Natural killer cell (primary cell): ENCODE results near the gene ZNF565. TPM values are rescaled to one million over a fixed set of nuclear protein-coding genes. Genes with fewer than 3 reads are reported as not detected.

Experiments
- ATAC-seq, 3 donors: fragments of 150-1000 bp in 2 of 3; fragments of 200-7000 bp in 1 of 3; cut with Tn5 transposase; 1 replicate in 1 of 3; 2 replicates in 2 of 3; pipeline ENCODE4 v1.10.0; 2021; ENCODE audit warnings: mild to moderate bottlenecking in 2 of 3, moderate library complexity in 2 of 3
- DNase-seq, 2 donors: peaks; one replicate each; pipeline versions ENCODE4 v3.0.0 to v3.0.0-alpha.2; 2013 to 2021; ENCODE audit warnings: mixed read lengths in 1 of 2
- H3K27ac ChIP-seq: one replicate; pipeline ENCODE4 v1.5.1; 2013; ENCODE audit warnings: mild to moderate bottlenecking, low read length
- H3K27me3 ChIP-seq: one replicate; pipeline ENCODE4 v1.6.1; 2013; ENCODE audit warnings: low read length; ENCODE audit not compliant: control insufficient read depth, insufficient read depth
- H3K36me3 ChIP-seq: one replicate; pipeline ENCODE4 v1.6.1; 2013; ENCODE audit warnings: low read length; ENCODE audit not compliant: control insufficient read depth, insufficient read depth
- H3K4me1 ChIP-seq: one replicate; pipeline ENCODE4 v1.6.1; 2013; ENCODE audit warnings: low read length; ENCODE audit not compliant: control insufficient read depth, insufficient read depth
- H3K4me3 ChIP-seq: one replicate; pipeline ENCODE4 v1.5.1; 2013; ENCODE audit warnings: low read length
- H3K9me3 ChIP-seq: one replicate; pipeline ENCODE4 v1.6.1; 2013; ENCODE audit warnings: low read length; ENCODE audit not compliant: control insufficient read depth, insufficient read depth
- H3K27ac Mint-ChIP-seq, 2 donors: one replicate each; pipeline ENCODE4 v1.8.0; 2022; ENCODE audit warnings: mild to moderate bottlenecking in 2 of 2, mixed read lengths in 2 of 2, moderate library complexity in 1 of 2
- H3K27me3 Mint-ChIP-seq, 2 donors: one replicate each; pipeline ENCODE4 v1.8.0; 2022; ENCODE audit warnings: low read depth in 2 of 2, mixed read lengths in 2 of 2
- H3K36me3 Mint-ChIP-seq: one replicate; pipeline ENCODE4 v1.8.0; 2022; ENCODE audit warnings: mixed read lengths
- H3K4me1 Mint-ChIP-seq, 2 donors: one replicate each; pipeline ENCODE4 v1.8.0; 2022; ENCODE audit warnings: mixed read lengths in 2 of 2
- H3K4me3 Mint-ChIP-seq: one replicate; pipeline ENCODE4 v1.8.0; 2022; ENCODE audit warnings: mild to moderate bottlenecking, moderate library complexity, mixed read lengths
- H3K9me3 Mint-ChIP-seq, 2 donors: one replicate each; pipeline ENCODE4 v1.8.0; 2022; ENCODE audit warnings: mixed read lengths in 2 of 2
- CTCF ChIP-seq: fragments of 200-600 bp; IDR thresholded peaks from one replicate; pipeline ENCODE4 v1.8.0; 2022; ENCODE audit warnings: antibody characterized with exemption
- WGBS: methylation state at CpG from one replicate; pipeline ENCODE4 v1.1.7; 2013; ENCODE audit warnings: missing lambda C conversion rate; ENCODE audit not compliant: insufficient coverage; 5-methylcytosine and 5-hydroxymethylcytosine counted together
- intact Hi-C: fragments of 100-400 bp; cut with micrococcal nuclease; formaldehyde crosslinking; loops from one replicate; pipeline ENCODE4 v1.14.2; 2022
- total RNA-seq, 4 donors: library from RNA; stranded (reverse); fragments of 120-200 nt in 1 of 4; gene quantifications; one replicate each; pipeline versions ENCODE4 v1.2.3 to v1.2.4, GENCODE V29; 2013 to 2022

The ZNF565 gene
- total RNA-seq, 3 donors from 2014 or later (not counting 1 experiment from before 2014, with no cell fraction given), result 7.7 to 19.1 (median 10.5) TPM

- Mint-ChIP-seq H3K27ac (no peak overlapping the region), H3K27me3 (no peaks in the 10 kb centered on the region), H3K9me3 (no peaks in the 10 kb centered on the region), H3K4me1 (no peaks in the 10 kb centered on the region), H3K4me3 (no peak overlapping the region), H3K36me3 (no peaks in the 10 kb centered on the region)
- Histone ChIP-seq H3K27ac (no peak overlapping the region), H3K4me3 (no peak overlapping the region), H3K36me3 (peaks cover 1% of the 10 kb centered on the region), H3K27me3 (no peaks in the 10 kb centered on the region), H3K4me1 (peaks cover 9% of the 10 kb centered on the region), H3K9me3 (no peaks in the 10 kb centered on the region)
- TF ChIP-seq CTCF, result no peak
- 92% methylated on average over 8 of the region's 8 CpGs for WGBS
- ATAC-seq (no peak), DNase-seq (no peak)
- intact Hi-C loops, result loop anchor here (10.0 kb wide), 1 partner anchor 564 kb away; the partner anchor contains the start of gene ZNF850
Observed at GRCh38 chr19:36210497-36210896, 4.0 kb downstream of the ZNF565 start.

- no peaks in the 10 kb centered on the region for H3K9me3 ChIP-seq
- Mint-ChIP-seq H3K36me3 (no peaks in the 10 kb centered on the region), H3K27me3 (no peaks in the 10 kb centered on the region), H3K4me3 (no peak overlapping the region), H3K4me1 (no peaks in the 10 kb centered on the region), H3K9me3 (no peaks in the 10 kb centered on the region), H3K27ac (no peak overlapping the region)
- no peak for TF ChIP-seq CTCF
- peaks cover 9% of the 10 kb centered on the region for H3K4me1 ChIP-seq
- WGBS, result 92% methylated on average over 6 of the region's 7 CpGs
- DNase-seq (no peak), ATAC-seq (no peak)
- H3K27me3 ChIP-seq, result no peaks in the 10 kb centered on the region
- intact Hi-C loops, result no loop called here
- no peak overlapping the region for H3K4me3 ChIP-seq
- peaks cover 2% of the 10 kb centered on the region for H3K36me3 ChIP-seq
- H3K27ac ChIP-seq, result no peak overlapping the region
Observed at GRCh38 chr19:36209372-36209771, 5.1 kb downstream of the ZNF565 start.

GRCh38 chr19:36207605-36208252 lies 6.7 kb downstream of the ZNF565 start:
- intact Hi-C loops, result no loop called here
- no peak overlapping the region for H3K27ac Mint-ChIP-seq

More at GRCh38 chr19:36207605-36208252, 6.7 kb downstream of the ZNF565 start:
- Mint-ChIP-seq H3K4me1 (no peaks in the 10 kb centered on the region), H3K27me3 (no peaks in the 10 kb centered on the region), H3K36me3 (no peaks in the 10 kb centered on the region), H3K4me3 (no peak overlapping the region), H3K9me3 (no peaks in the 10 kb centered on the region)
- H3K27ac ChIP-seq, result no peak overlapping the region
- ATAC-seq (no peak), DNase-seq (no peak)
- H3K9me3 ChIP-seq, result no peaks in the 10 kb centered on the region
- no peak overlapping the region for H3K4me3 ChIP-seq
- TF ChIP-seq CTCF, result no peak
- H3K27me3 ChIP-seq, result no peaks in the 10 kb centered on the region
- H3K36me3 ChIP-seq, result peaks cover 2% of the 10 kb centered on the region
- 85% methylated on average over 3 of the region's 3 CpGs for WGBS
- H3K4me1 ChIP-seq, result no peaks in the 10 kb centered on the region
